ENCODE results near the gene JAML. TPM values are rescaled to one million over a fixed set of nuclear protein-coding genes. Genes with fewer than 3 reads are reported as not detected.
A peak's percentile ranks its signal among the peaks of the same experiment; 100 is the strongest.

Gene JAML
- total RNA-seq, 1 donor from 2014 or later: 1.5 TPM

DNA sequence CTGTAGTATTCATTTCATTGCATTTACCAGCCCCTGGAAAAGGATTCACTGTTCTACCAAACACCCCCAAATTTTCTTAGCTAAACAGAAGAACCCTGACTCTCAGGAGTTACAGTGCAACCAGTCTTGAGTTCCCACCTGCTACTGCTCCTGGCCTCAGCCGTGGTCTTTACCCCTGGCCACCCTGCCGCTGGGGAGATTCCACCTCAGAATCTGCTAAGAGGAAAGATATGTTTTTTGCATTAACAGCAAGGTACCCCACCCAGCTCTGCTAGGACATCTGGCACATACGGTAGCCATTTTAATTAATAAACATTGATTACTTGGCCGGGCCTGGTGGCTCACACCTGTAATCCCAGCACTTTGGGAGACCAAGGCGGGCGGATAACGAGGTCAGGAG lies 9.0 kb downstream of the JAML start:
- Mint-ChIP-seq H3K4me3 (no peak overlapping the region), H3K36me3 (ENCODE audit: low read depth) (no peaks in the 10 kb centered on the region), H3K27me3 (peaks cover 34% of the 10 kb centered on the region), H3K27ac (no peak overlapping the region), H3K9me3 (no peaks in the 10 kb centered on the region), H3K4me1 (peaks cover 57% of the 10 kb centered on the region)
- ChIA-PET POLR2A (interaction anchor here (0.6 to 1.1 kb wide), 2 partner anchors 26 to 241 kb away, joined by 3 read pairs; no protein-coding TSS in a partner anchor), CTCF (interaction anchor here (0.6 to 5.4 kb wide), 2 partner anchors 17 kb away, joined by 3 to 38 read pairs; no protein-coding TSS in a partner anchor)
- DNase-seq (no peak), ATAC-seq (ENCODE audit: low read depth) (no peak)
- no peak for TF ChIP-seq CTCF (IDR thresholded peaks at IDR 0.05)
- intact Hi-C loops (cut with micrococcal nuclease): loop anchor here (2.0 kb wide), 1 partner anchor 29 kb away; no protein-coding TSS in a partner anchor

GRCh38 chr11:118215262-118215661 lies 9.5 kb downstream of the JAML start:
- Mint-ChIP-seq H3K9me3 (no peaks in the 10 kb centered on the region), H3K4me1 (peaks cover 57% of the 10 kb centered on the region), H3K4me3 (no peak overlapping the region), H3K27ac (no peak overlapping the region), H3K36me3 (ENCODE audit: low read depth) (no peaks in the 10 kb centered on the region), H3K27me3 (peaks cover 35% of the 10 kb centered on the region)
- DNase-seq (no peak), ATAC-seq (ENCODE audit: low read depth) (no peak)
- TF ChIP-seq CTCF (IDR thresholded peaks at IDR 0.05): no peak
- POLR2A ChIA-PET: interaction anchor here (1.5 to 4.3 kb wide), 4 partner anchors 10 to 220 kb away, joined by 8 to 25 read pairs (median 14); partner anchors contain the start of genes JAML, KMT2A and MPZL3
- CTCF ChIA-PET: interaction anchor here (1.2 to 5.4 kb wide), 4 partner anchors 16 to 1123 kb away, joined by 3 to 38 read pairs (median 6); no protein-coding TSS in a partner anchor
- intact Hi-C loops (cut with micrococcal nuclease): loop anchor here (2.0 kb wide), 1 partner anchor 30 kb away; no protein-coding TSS in a partner anchor

- peaks cover 57% of the 10 kb centered on the region for H3K4me1 Mint-ChIP-seq
- DNase-seq (peak; percentile 25), ATAC-seq (ENCODE audit: low read depth) (peak; percentile 66)
- H3K9me3 Mint-ChIP-seq: no peaks in the 10 kb centered on the region
- ChIA-PET POLR2A (interaction anchor here (0.6 to 4.3 kb wide), 17 partner anchors 11 to 576 kb away, joined by 3 to 25 read pairs (median 4); partner anchors contain the start of genes DDX6, JAML, KMT2A and MPZL2), CTCF (interaction anchor here (0.6 to 5.4 kb wide), 7 partner anchors 16 to 1124 kb away, joined by 3 to 38 read pairs (median 3); no protein-coding TSS in a partner anchor)
- H3K27ac Mint-ChIP-seq: peak overlapping the region; percentile 67
- H3K36me3 Mint-ChIP-seq (ENCODE audit: low read depth): no peaks in the 10 kb centered on the region
- peak overlapping the region; percentile 60 for H3K4me3 Mint-ChIP-seq
- intact Hi-C loops (cut with micrococcal nuclease): loop anchor here (1.0 to 2.0 kb wide), 2 partner anchors 14 to 30 kb away; no protein-coding TSS in a partner anchor
- peaks cover 28% of the 10 kb centered on the region for H3K27me3 Mint-ChIP-seq
- no peak for TF ChIP-seq CTCF (IDR thresholded peaks at IDR 0.05)
Observed at GRCh38 chr11:118214210-118214914, 10.4 kb downstream of the JAML start.

DNA sequence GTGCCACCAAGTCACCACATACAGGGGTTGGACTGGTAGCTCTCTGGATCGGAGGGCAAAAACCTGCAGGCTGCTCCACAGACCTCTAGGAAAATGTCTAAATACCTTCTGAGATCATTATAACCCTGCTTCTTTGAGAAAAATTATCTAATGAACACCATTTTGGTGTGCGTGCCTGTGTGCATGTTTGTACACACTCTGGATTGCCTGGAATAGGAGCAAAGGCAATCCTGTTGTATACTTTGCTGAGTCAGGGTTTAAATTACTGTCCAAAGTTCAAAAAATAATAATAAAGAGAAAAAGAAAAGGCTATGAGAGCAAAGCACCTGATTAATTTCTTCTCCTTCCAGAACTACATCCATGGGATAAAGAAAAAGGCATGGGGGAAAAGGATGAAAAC lies 11.0 kb downstream of the JAML start:
- no peak for TF ChIP-seq CTCF (IDR thresholded peaks at IDR 0.05)
- POLR2A ChIA-PET: interaction anchor here (1.0 to 4.3 kb wide), 14 partner anchors 12 to 577 kb away, joined by 3 to 25 read pairs (median 5); partner anchors contain the start of genes DDX6, JAML, KMT2A and MPZL2
- H3K9me3 Mint-ChIP-seq: no peaks in the 10 kb centered on the region
- DNase-seq (no peak), ATAC-seq (ENCODE audit: low read depth) (no peak)
- H3K4me1 Mint-ChIP-seq: peaks cover 57% of the 10 kb centered on the region
- peaks cover 25% of the 10 kb centered on the region for H3K27me3 Mint-ChIP-seq
- peak overlapping the region; percentile 60 for H3K4me3 Mint-ChIP-seq
- intact Hi-C loops (cut with micrococcal nuclease): loop anchor here (1.0 to 2.0 kb wide), 2 partner anchors 15 to 31 kb away; no protein-coding TSS in a partner anchor
- H3K36me3 Mint-ChIP-seq (ENCODE audit: low read depth): no peaks in the 10 kb centered on the region
- CTCF ChIA-PET: interaction anchor here (0.7 to 5.4 kb wide), 4 partner anchors 15 to 140 kb away, joined by 3 to 38 read pairs (median 6); no protein-coding TSS in a partner anchor
- peak overlapping the region; percentile 67 for H3K27ac Mint-ChIP-seq
